Testis (tissue), 2 donors: Measurements from ENCODE around the gene COL6A1.

ENCODE experiments used
- CTCF ChIP-seq, 3 experiments: fragments of 450-650 bp in 2 of 3; fragments of 200-600 bp in 1 of 3; sonication (generic) in 1 of 3; IDR thresholded peaks; one replicate each; pipeline ENCODE4 v1.5.1; 2016 to 2019; ENCODE audit warnings: antibody characterized with exemption in 3 of 3, mild to moderate bottlenecking in 2 of 3, moderate library complexity in 1 of 3
- POLR2A ChIP-seq: fragments of 450-650 bp; IDR thresholded peaks from one replicate; pipeline ENCODE4 v1.6.1; 2017; ENCODE audit warnings: antibody characterized with exemption, mild to moderate bottlenecking, moderate library complexity

- TF ChIP-seq POLR2A (no peak), CTCF (IDR thresholded peaks at IDR 0.05) (no peak)
Measured at GRCh38 chr21:45947296-45947695, 34.3 kb upstream of the COL6A1 start.
